GM12878 (cell line): ENCODE data around the gene FNTB. TPM values are rescaled to one million over a fixed set of nuclear protein-coding genes. Genes with fewer than 3 reads are reported as not detected.

Experiments
- ATAC-seq: fragments of 200-7000 bp; cut with Tn5 transposase; 3 replicates; pipeline ENCODE4 v1.9.1; 2020; ENCODE audit warnings: mild to moderate bottlenecking, moderate library complexity
- BruUV-seq: library from RNA; stranded (reverse); fragments of 400-500 nt; replicated peaks from 2 replicates; lab custom pipeline; 2021; lab: Mats Ljungman, UMichigan
- CTCF ChIA-PET: fragments of 300-600 bp; sonication (Branson Sonifier 250); formaldehyde crosslinking; extraction: SDS; loops from one replicate; lab custom pipeline; 2021; ENCODE audit warnings: inconsistent platforms; lab: Yijun Ruan, JAX
- POLR2A ChIA-PET: fragments of 350-600 bp; formaldehyde crosslinking; extraction: SDS; loops from one replicate; lab custom pipeline; 2021; ENCODE audit warnings: inconsistent platforms; lab: Charles Lee
- RAD21 ChIA-PET: fragments of 300-600 bp; sonication (Branson Sonifier 250); formaldehyde crosslinking; loops from one replicate; lab custom pipeline; 2023; ENCODE audit warnings: antibody characterized with exemption; ENCODE audit not compliant: unreplicated experiment; lab: Charles Lee
- SMC1A ChIA-PET: fragments of 300-600 bp; sonication (Branson Sonifier 250); formaldehyde crosslinking; loops from one replicate; lab custom pipeline; 2023; ENCODE audit not compliant: unreplicated experiment, uncharacterized antibody; lab: Charles Lee
- DNase-seq: peaks from one replicate; pipeline ENCODE4 v3.0.0-alpha.2; 2011; ENCODE audit warnings: low read depth, low spot score
- FAIRE-seq: peaks from 3 replicates; lab custom pipeline; 2011; peaks lifted over from hg19 to GRCh38; lab: Jason Lieb, UNC
- H2AFZ ChIP-seq: 2 replicates; pipeline ENCODE4 v1.6.0; 2011; ENCODE audit warnings: low read depth, low read length, control low read depth; ENCODE audit not compliant: control insufficient read depth
- H3K27ac ChIP-seq: 2 replicates; pipeline ENCODE4 v1.5.1; 2011; ENCODE audit warnings: control low read depth; ENCODE audit not compliant: control insufficient read depth, insufficient read depth
- H3K27me3 ChIP-seq, 2 experiments: replicated peaks in 1 of 2; 2 replicates each; pipeline versions ENCODE4 v1.6.0 to v1.6.1; 2011; ENCODE audit warnings: low read length in 1 of 2; ENCODE audit not compliant: control insufficient read depth in 2 of 2, insufficient read depth in 2 of 2
- H3K36me3 ChIP-seq, 2 experiments: 2 replicates each; pipeline ENCODE4 v1.5.1; 2011; ENCODE audit warnings: low read length in 1 of 2; ENCODE audit not compliant: control insufficient read depth in 2 of 2, insufficient read depth in 2 of 2
- H3K4me1 ChIP-seq: 2 replicates; pipeline ENCODE4 v1.6.1; 2011; ENCODE audit warnings: mild to moderate bottlenecking, low read length, moderate library complexity, mixed read lengths; ENCODE audit not compliant: control insufficient read depth, insufficient read depth
- H3K4me2 ChIP-seq: 2 replicates; pipeline ENCODE4 v1.6.0; 2011; ENCODE audit warnings: control low read depth; ENCODE audit not compliant: control insufficient read depth, insufficient read depth
- H3K4me3 ChIP-seq: fragments of 200-600 bp; sonication (generic); 2 replicates; pipeline ENCODE4 v1.5.1; 2016
- H3K79me2 ChIP-seq: 2 replicates; pipeline ENCODE4 v1.6.0; 2011; ENCODE audit warnings: low read length; ENCODE audit not compliant: control insufficient read depth, insufficient read depth
- H3K9ac ChIP-seq: 2 replicates; pipeline ENCODE4 v1.8.0; 2011; ENCODE audit warnings: low read length, control low read depth, mixed read lengths; ENCODE audit not compliant: control insufficient read depth, insufficient read depth
- H3K9me3 ChIP-seq: replicated peaks from 3 replicates; pipeline ENCODE4 v1.5.1; 2011; ENCODE audit warnings: mild to moderate bottlenecking, low read length; ENCODE audit not compliant: control insufficient read depth, insufficient read depth
- H4K20me1 ChIP-seq: 2 replicates; pipeline ENCODE4 v1.6.0; 2011; ENCODE audit not compliant: control insufficient read depth, insufficient read depth
- CHD1 ChIP-seq: IDR thresholded peaks from 2 replicates; pipeline ENCODE4 v1.6.1; 2012; ENCODE audit warnings: low read depth, low read length, improper control_type of control experiment
- CHD2 ChIP-seq: IDR thresholded peaks from 2 replicates; pipeline ENCODE4 v1.6.1; 2011; ENCODE audit warnings: low read depth, low read length, improper control_type of control experiment, borderline replicate concordance
- CREM ChIP-seq: IDR thresholded peaks from 2 replicates; pipeline ENCODE4 v1.6.1; 2014; ENCODE audit warnings: antibody characterized with exemption, low read depth
- JUNB ChIP-seq: IDR thresholded peaks from 2 replicates; pipeline ENCODE4 v1.6.1; 2016; ENCODE audit warnings: antibody characterized with exemption, mild to moderate bottlenecking
- MEF2B ChIP-seq: fragments of 450-650 bp; IDR thresholded peaks from 2 replicates; pipeline ENCODE4 v1.6.1; 2018; ENCODE audit warnings: mild to moderate bottlenecking, moderate library complexity; ENCODE audit not compliant: partially characterized antibody, poor library complexity, severe bottlenecking
- NBN ChIP-seq: fragments of 450-650 bp; IDR thresholded peaks from 2 replicates; pipeline ENCODE4 v1.6.1; 2016
- PKNOX1 ChIP-seq: fragments of 450-650 bp; IDR thresholded peaks from 2 replicates; pipeline ENCODE4 v1.6.1; 2016; ENCODE audit warnings: mild to moderate bottlenecking
- RBBP5 ChIP-seq: fragments of 200-600 bp; sonication (generic); conservative IDR thresholded peaks from 2 replicates; pipeline ENCODE4 v1.6.1; 2016
- SPI1 ChIP-seq: IDR thresholded peaks from 2 replicates; pipeline ENCODE4 v1.6.1; 2011; ENCODE audit warnings: low read depth, mild to moderate bottlenecking, low read length, moderate library complexity, borderline replicate concordance; ENCODE audit not compliant: insufficient read depth
- TARDBP ChIP-seq: IDR thresholded peaks from 2 replicates; pipeline ENCODE4 v1.6.1; 2016; ENCODE audit warnings: borderline replicate concordance
- TCF3 ChIP-seq: IDR thresholded peaks from 2 replicates; pipeline ENCODE4 v1.6.1; 2012; ENCODE audit warnings: low read depth, mild to moderate bottlenecking, low read length, borderline replicate concordance; ENCODE audit not compliant: insufficient read depth
- WGBS: methylation state at CpG from one replicate; pipeline ENCODE4 v1.1.6; 2016; ENCODE audit warnings: low lambda C conversion rate; ENCODE audit not compliant: insufficient replicate concordance, insufficient coverage; ENCODE audit errors: missing lambda C conversion rate; 5-methylcytosine and 5-hydroxymethylcytosine counted together
- in situ Hi-C: fragments of 300-500 bp; cut with MboI; formaldehyde crosslinking; loops from 9 replicates; pipeline ENCODE4 v1.14.3; 2018; ENCODE audit warnings: mixed read lengths
- intact Hi-C: fragments of 100-400 bp; cut with micrococcal nuclease; formaldehyde crosslinking; loops from one replicate; pipeline ENCODE4 v1.14.2; 2022; ENCODE audit not compliant: unreplicated experiment
- polyA plus RNA-seq, 11 experiments: library from polyadenylated mRNA; depleted of rRNA in 4 of 11; unstranded in 6 of 11; stranded (reverse) in 5 of 11; fragments of >200 nt; fragmentation: Nextera tagmentation in 4 of 11; fragmentation: Illumina TruSeq in 1 of 11; extraction: Ambion mirVana in 4 of 11; extraction: Trizol in 1 of 11; gene quantifications; 1 replicate in 1 of 11; 2 replicates in 10 of 11; pipeline versions ENCODE4 v1.2.1 to v1.2.3, GENCODE V29; 2011 to 2016; ENCODE audit warnings: inconsistent platforms in 2 of 11, missing spikeins in 2 of 11, low read depth in 1 of 11
- total RNA-seq, 4 experiments: library from RNA; depleted of rRNA in 3 of 4; stranded (reverse); fragments of >200 nt in 3 of 4; fragmentation: Illumina TruSeq in 1 of 4; extraction: Trizol in 1 of 4; gene quantifications; 2 replicates each; pipeline versions ENCODE4 v1.2.1 to v1.2.3, GENCODE V29; 2013 to 2021
- TF ChIP-seq, protein P1 (sequence below), 3 experiments: IDR thresholded peaks in 2 of 3; conservative IDR thresholded peaks in 1 of 3; 2 replicates each; pipeline ENCODE4 v1.5.1; 2011; ENCODE audit warnings: low read depth in 3 of 3, low read length in 3 of 3, mild to moderate bottlenecking in 3 of 3, control low read depth in 2 of 3, moderate library complexity in 2 of 3, inconsistent platforms in 1 of 3, mixed read lengths in 1 of 3; ENCODE audit not compliant: control insufficient read depth in 2 of 3, insufficient read depth in 1 of 3; ENCODE audit errors: extremely low read depth in 1 of 3
- TF ChIP-seq, protein P2 (sequence below): fragments of 450-650 bp; IDR thresholded peaks from 2 replicates; pipeline ENCODE4 v1.6.1; 2017; ENCODE audit warnings: borderline replicate concordance

Gene FNTB
- total and polyA plus RNA-seq, 10 of the 15 experiments (the other 5 are each of a cell fraction or from before 2014, with no cell fraction given), result 10.4 to 25.1 (median 16.7) TPM

DNA sequence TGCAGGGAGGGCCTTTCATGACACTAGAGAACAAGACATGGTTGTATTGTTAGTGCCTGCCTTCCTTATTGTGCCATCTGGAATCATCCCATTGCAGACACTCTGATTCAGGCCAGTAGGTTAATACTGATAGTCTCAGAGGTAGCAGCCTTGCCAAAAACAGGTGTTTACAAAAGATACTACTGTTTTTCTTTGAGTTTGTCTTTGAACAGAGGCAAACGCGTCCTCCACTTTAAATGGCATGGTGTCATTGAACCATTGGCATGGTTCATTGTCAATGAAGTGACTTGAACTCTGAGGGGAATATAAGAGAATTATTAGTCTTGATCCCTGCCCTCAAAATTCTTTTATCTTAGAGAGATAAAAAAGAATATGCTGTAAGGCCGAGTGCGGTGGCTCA is 4.2 kb downstream of the FNTB start:
- intact Hi-C loops, result no loop called here
- peaks cover 70% of the 10 kb centered on the region for H3K79me2 ChIP-seq
- no peak overlapping the region for H3K9ac ChIP-seq
- H4K20me1 ChIP-seq, result no peaks in the 10 kb centered on the region
- H3K4me1 ChIP-seq, result peaks cover 38% of the 10 kb centered on the region
- no peak overlapping the region; the same call in 1 of the 2 replicates for H3K27ac ChIP-seq
- no peak for FAIRE-seq
- peak overlapping the region; percentile 68; the same call in 1 of the 2 replicates for H3K4me2 ChIP-seq
- ATAC-seq, result no peak
- H3K9me3 ChIP-seq, result no peaks in the 10 kb centered on the region; the same call in 2 of the 3 replicates
- SMC1A ChIA-PET, result interaction anchor here (1.0 to 4.9 kb wide), 2 partner anchors 9 to 99 kb away, joined by 3 to 55 read pairs; no protein-coding TSS in a partner anchor
- no peak for DNase-seq
- in situ Hi-C loops, result no loop called here
- H2AFZ ChIP-seq, result no peak overlapping the region
- RAD21 ChIA-PET, result interaction anchor here (2.8 kb wide), 1 partner anchor 29 kb away, joined by 17 read pairs; no protein-coding TSS in a partner anchor
- no peaks in the 10 kb centered on the region for H3K27me3 ChIP-seq
- no peak overlapping the region for H3K4me3 ChIP-seq
- POLR2A ChIA-PET, result interaction anchor here (1.0 kb wide), 1 partner anchor 12 kb away, joined by 3 read pairs; no protein-coding TSS in a partner anchor
- TF ChIP-seq NBN (no peak), TARDBP (no peak), SPI1 (no peak), JUNB (no peak), CHD1 (no peak), PKNOX1 (no peak), RBBP5 (no peak), MEF2B (no peak), CREM (no peak), CHD2 (no peak), TCF3 (no peak)
- TF ChIP-seq, protein P1, sequence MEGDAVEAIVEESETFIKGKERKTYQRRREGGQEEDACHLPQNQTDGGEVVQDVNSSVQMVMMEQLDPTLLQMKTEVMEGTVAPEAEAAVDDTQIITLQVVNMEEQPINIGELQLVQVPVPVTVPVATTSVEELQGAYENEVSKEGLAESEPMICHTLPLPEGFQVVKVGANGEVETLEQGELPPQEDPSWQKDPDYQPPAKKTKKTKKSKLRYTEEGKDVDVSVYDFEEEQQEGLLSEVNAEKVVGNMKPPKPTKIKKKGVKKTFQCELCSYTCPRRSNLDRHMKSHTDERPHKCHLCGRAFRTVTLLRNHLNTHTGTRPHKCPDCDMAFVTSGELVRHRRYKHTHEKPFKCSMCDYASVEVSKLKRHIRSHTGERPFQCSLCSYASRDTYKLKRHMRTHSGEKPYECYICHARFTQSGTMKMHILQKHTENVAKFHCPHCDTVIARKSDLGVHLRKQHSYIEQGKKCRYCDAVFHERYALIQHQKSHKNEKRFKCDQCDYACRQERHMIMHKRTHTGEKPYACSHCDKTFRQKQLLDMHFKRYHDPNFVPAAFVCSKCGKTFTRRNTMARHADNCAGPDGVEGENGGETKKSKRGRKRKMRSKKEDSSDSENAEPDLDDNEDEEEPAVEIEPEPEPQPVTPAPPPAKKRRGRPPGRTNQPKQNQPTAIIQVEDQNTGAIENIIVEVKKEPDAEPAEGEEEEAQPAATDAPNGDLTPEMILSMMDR (IDR thresholded peaks at IDR 0.05 in 2 of 3, conservative IDR thresholded peaks at IDR 0.05 in 1 of 3; ENCODE audit: control insufficient read depth in 2 of 3, extremely low read depth in 1 of 3, insufficient read depth in 1 of 3, low read depth in 3 of 3, low read length in 3 of 3), result no peak
- TF ChIP-seq, protein P2, sequence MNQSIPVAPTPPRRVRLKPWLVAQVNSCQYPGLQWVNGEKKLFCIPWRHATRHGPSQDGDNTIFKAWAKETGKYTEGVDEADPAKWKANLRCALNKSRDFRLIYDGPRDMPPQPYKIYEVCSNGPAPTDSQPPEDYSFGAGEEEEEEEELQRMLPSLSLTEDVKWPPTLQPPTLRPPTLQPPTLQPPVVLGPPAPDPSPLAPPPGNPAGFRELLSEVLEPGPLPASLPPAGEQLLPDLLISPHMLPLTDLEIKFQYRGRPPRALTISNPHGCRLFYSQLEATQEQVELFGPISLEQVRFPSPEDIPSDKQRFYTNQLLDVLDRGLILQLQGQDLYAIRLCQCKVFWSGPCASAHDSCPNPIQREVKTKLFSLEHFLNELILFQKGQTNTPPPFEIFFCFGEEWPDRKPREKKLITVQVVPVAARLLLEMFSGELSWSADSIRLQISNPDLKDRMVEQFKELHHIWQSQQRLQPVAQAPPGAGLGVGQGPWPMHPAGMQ, result no peak
- TF ChIP-seq, all 136 proteins: peak for 0
- WGBS, result 96% methylated on average over 4 of the region's 4 CpGs
- no TSS peak for BruUV-seq
- CTCF ChIA-PET, result interaction anchor here (0.6 to 9.5 kb wide), 3 partner anchors 9 to 30 kb away, joined by 3 to 109 read pairs (median 67); no protein-coding TSS in a partner anchor
- no peaks in the 10 kb centered on the region for H3K36me3 ChIP-seq
